Tibial nerve (tissue), 4 donors: Measurements from ENCODE around the gene ZAR1. TPM values are rescaled to one million over a fixed set of nuclear protein-coding genes. Genes with fewer than 3 reads are reported as not detected.

Source experiments
- DNase-seq, 2 donors: peaks; one replicate each; pipeline ENCODE4 v3.0.0-alpha.2; 2019; ENCODE audit warnings: low spot score in 2 of 2
- H3K27ac ChIP-seq, 4 donors: fragments of 200-600 bp; sonication (generic) in 3 of 4; one replicate each; pipeline ENCODE4 v1.5.1; 2017 to 2019; ENCODE audit warnings: mild to moderate bottlenecking in 1 of 4
- H3K27me3 ChIP-seq, 2 donors: fragments of 200-600 bp; sonication (generic) in 1 of 2; one replicate each; pipeline versions ENCODE4 v1.5.1 to v1.6.0; 2017 to 2019
- H3K36me3 ChIP-seq, 3 donors: fragments of 200-600 bp; sonication (generic); one replicate each; pipeline ENCODE4 v1.5.1; 2018 to 2019
- H3K4me1 ChIP-seq, 4 donors: fragments of 200-600 bp; sonication (generic) in 3 of 4; one replicate each; pipeline ENCODE4 v1.5.1; 2017 to 2019
- H3K4me3 ChIP-seq, 4 donors: fragments of 200-600 bp; sonication (generic) in 3 of 4; one replicate each; pipeline ENCODE4 v1.5.1; 2017 to 2019; ENCODE audit warnings: mild to moderate bottlenecking in 1 of 4, moderate library complexity in 1 of 4
- H3K9me3 ChIP-seq, 4 donors: fragments of 200-600 bp; sonication (generic) in 3 of 4; one replicate each; pipeline ENCODE4 v1.5.1; 2017 to 2019
- EP300 ChIP-seq, 2 donors: sonication (generic); formaldehyde crosslinking; IDR thresholded peaks; one replicate each; pipeline ENCODE4 v1.6.1; 2017; ENCODE audit warnings: antibody characterized with exemption in 2 of 2, mild to moderate bottlenecking in 1 of 2
- POLR2A ChIP-seq, 2 donors: fragments of 450-650 bp; IDR thresholded peaks; one replicate each; pipeline ENCODE4 v1.6.1; 2017; ENCODE audit warnings: antibody characterized with exemption in 2 of 2, mild to moderate bottlenecking in 2 of 2, moderate library complexity in 2 of 2
- WGBS, 2 donors: methylation state at CpG; one replicate each; pipeline ENCODE4 v1.1.5; 2018; 5-methylcytosine and 5-hydroxymethylcytosine counted together
- total RNA-seq, 4 donors: library from RNA; depleted of rRNA; stranded (reverse); fragments of >200 nt; gene quantifications; one replicate each; pipeline ENCODE4 v1.1.0, GENCODE V29; 2016
- TF ChIP-seq, protein P1 (sequence below), 5 experiments: fragments of 200-600 bp in 3 of 5; fragments of 450-650 bp in 2 of 5; sonication (generic) in 3 of 5; IDR thresholded peaks; one replicate each; pipeline ENCODE4 v1.5.1; 2016 to 2019; ENCODE audit warnings: antibody characterized with exemption in 5 of 5, mild to moderate bottlenecking in 3 of 5, moderate library complexity in 2 of 5

The ZAR1 gene
- total RNA-seq, 4 donors from 2014 or later: 1.3 TPM; not detected in 3

DNA sequence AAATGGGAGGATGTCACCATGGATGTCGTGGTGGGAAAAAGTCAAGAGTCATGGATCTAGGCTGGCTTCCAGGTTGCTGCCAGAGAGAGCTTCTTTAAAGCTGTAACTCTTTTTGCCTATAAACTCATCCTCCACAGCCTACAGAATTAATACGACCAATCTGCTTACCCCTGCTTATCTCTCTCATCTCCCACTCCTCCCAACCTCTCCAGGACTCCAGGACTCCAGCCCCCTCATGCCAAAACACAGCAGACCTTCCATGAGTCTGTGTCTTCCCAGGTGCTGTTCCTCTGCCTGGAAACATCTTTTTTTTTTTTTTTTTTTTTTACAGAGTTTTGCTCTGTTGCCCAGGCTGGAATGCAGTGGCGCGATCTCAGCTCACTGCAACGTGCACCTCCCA is 22.2 kb upstream of the ZAR1 start:
- no peaks in the 10 kb centered on the region for H3K9me3 ChIP-seq
- H3K36me3 ChIP-seq: no peaks in the 10 kb centered on the region
- no peak for DNase-seq
- no peaks in the 10 kb centered on the region for H3K4me1 ChIP-seq
- TF ChIP-seq POLR2A (IDR thresholded peaks at IDR 0.05): no peak
- TF ChIP-seq, protein P1, sequence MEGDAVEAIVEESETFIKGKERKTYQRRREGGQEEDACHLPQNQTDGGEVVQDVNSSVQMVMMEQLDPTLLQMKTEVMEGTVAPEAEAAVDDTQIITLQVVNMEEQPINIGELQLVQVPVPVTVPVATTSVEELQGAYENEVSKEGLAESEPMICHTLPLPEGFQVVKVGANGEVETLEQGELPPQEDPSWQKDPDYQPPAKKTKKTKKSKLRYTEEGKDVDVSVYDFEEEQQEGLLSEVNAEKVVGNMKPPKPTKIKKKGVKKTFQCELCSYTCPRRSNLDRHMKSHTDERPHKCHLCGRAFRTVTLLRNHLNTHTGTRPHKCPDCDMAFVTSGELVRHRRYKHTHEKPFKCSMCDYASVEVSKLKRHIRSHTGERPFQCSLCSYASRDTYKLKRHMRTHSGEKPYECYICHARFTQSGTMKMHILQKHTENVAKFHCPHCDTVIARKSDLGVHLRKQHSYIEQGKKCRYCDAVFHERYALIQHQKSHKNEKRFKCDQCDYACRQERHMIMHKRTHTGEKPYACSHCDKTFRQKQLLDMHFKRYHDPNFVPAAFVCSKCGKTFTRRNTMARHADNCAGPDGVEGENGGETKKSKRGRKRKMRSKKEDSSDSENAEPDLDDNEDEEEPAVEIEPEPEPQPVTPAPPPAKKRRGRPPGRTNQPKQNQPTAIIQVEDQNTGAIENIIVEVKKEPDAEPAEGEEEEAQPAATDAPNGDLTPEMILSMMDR (IDR thresholded peaks at IDR 0.05): no peak
- no peak for TF ChIP-seq EP300 (IDR thresholded peaks at IDR 0.05)
- no peak overlapping the region for H3K27ac ChIP-seq
- 71 to 75% methylated on average over 4 to 5 of the region's 5 CpGs for WGBS, 2 donors
- H3K27me3 ChIP-seq: no peaks in the 10 kb centered on the region
- no peak overlapping the region for H3K4me3 ChIP-seq

DNA sequence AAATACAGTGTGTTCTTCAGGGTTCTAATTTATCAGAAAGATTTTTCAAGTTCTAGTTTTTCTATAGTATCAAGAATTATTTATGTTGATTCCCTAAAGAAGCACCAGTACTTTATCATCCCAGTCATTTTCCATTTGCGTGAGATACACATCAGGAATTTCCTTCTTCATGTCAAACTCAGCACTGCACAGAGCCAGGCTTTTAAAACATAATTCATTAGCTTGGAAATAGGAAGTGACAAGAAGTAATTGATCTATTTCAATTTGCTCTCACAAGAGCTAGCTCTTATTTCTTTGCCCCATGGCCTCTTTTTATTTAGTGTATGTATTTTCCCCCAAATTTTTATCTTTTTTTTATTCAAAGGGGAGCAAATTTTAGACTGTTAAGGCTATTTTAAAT is 19.9 kb upstream of the ZAR1 start:
- WGBS, 2 donors: 65 to 76% methylated on average over 1 of the region's 1 CpG
- TF ChIP-seq, protein P1 (IDR thresholded peaks at IDR 0.05): no peak
- no peak for TF ChIP-seq POLR2A (IDR thresholded peaks at IDR 0.05)
- no peak overlapping the region for H3K4me3 ChIP-seq
- no peaks in the 10 kb centered on the region for H3K27me3 ChIP-seq
- no peak overlapping the region for H3K27ac ChIP-seq
- H3K9me3 ChIP-seq: no peaks in the 10 kb centered on the region
- no peaks in the 10 kb centered on the region for H3K4me1 ChIP-seq
- no peaks in the 10 kb centered on the region for H3K36me3 ChIP-seq
- no peak for DNase-seq

- TF ChIP-seq EP300 (IDR thresholded peaks at IDR 0.05) (no peak), POLR2A (IDR thresholded peaks at IDR 0.05) (no peak)
- TF ChIP-seq, protein P1 (IDR thresholded peaks at IDR 0.05): no peak
- H3K36me3 ChIP-seq: no peaks in the 10 kb centered on the region
- no peaks in the 10 kb centered on the region for H3K4me1 ChIP-seq
- no peak for DNase-seq
- H3K9me3 ChIP-seq: no peaks in the 10 kb centered on the region
- H3K27me3 ChIP-seq: no peaks in the 10 kb centered on the region
- WGBS, 2 donors: 8 to 33% methylated on average over 2 of the region's 2 CpGs
- no peak overlapping the region for H3K27ac ChIP-seq
- no peak overlapping the region for H3K4me3 ChIP-seq
Measured at GRCh38 chr4:48470570-48470969, 19.5 kb upstream of the ZAR1 start.

DNA sequence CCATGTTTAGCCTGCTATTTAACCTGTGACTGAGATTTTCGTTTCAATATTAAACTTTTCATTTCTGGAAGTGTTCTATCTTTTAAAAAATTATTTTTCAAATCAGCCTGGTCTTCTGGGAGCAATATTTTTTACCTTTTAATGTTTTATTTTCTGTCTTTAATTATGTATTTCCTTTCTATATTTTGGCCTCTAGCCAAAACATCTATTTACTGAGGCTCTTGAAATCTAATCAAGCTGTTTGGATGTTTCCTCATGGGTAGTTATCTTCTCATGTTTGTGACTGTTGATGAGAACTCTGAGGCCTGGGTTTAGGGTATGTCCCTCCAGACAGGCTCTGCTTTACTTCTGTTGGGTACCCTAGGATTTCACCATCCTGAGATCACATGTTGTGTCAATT is 17.3 kb upstream of the ZAR1 start:
- TF ChIP-seq, protein P1 (IDR thresholded peaks at IDR 0.05): no peak
- TF ChIP-seq POLR2A (IDR thresholded peaks at IDR 0.05): no peak
- TF ChIP-seq EP300 (IDR thresholded peaks at IDR 0.05): no peak
- Histone ChIP-seq H3K27ac (no peak overlapping the region), H3K4me1 (no peaks in the 10 kb centered on the region), H3K9me3 (no peaks in the 10 kb centered on the region), H3K27me3 (no peaks in the 10 kb centered on the region), H3K36me3 (no peaks in the 10 kb centered on the region), H3K4me3 (no peak overlapping the region)
- DNase-seq: no peak
- 70 to 76% methylated on average over 1 of the region's 1 CpG for WGBS, 2 donors

GRCh38 chr4:48475770-48476169 is 14.3 kb upstream of the ZAR1 start:
- Histone ChIP-seq H3K4me1 (no peaks in the 10 kb centered on the region), H3K27me3 (no peaks in the 10 kb centered on the region), H3K9me3 (no peaks in the 10 kb centered on the region), H3K36me3 (no peaks in the 10 kb centered on the region), H3K4me3 (no peak overlapping the region), H3K27ac (no peak overlapping the region)
- WGBS, 2 donors: 92% methylated on average over 6 of the region's 6 CpGs
- no peak for DNase-seq
- TF ChIP-seq, protein P1 (IDR thresholded peaks at IDR 0.05): no peak
- TF ChIP-seq POLR2A (IDR thresholded peaks at IDR 0.05) (no peak), EP300 (IDR thresholded peaks at IDR 0.05) (no peak)
